Measurements from ENCODE around the gene TBC1D12. TPM values are rescaled to one million over a fixed set of nuclear protein-coding genes. Genes with fewer than 3 reads are reported as not detected.

Gene TBC1D12
- total RNA-seq, 1 donor from 2014 or later, result 9.4 TPM

DNA sequence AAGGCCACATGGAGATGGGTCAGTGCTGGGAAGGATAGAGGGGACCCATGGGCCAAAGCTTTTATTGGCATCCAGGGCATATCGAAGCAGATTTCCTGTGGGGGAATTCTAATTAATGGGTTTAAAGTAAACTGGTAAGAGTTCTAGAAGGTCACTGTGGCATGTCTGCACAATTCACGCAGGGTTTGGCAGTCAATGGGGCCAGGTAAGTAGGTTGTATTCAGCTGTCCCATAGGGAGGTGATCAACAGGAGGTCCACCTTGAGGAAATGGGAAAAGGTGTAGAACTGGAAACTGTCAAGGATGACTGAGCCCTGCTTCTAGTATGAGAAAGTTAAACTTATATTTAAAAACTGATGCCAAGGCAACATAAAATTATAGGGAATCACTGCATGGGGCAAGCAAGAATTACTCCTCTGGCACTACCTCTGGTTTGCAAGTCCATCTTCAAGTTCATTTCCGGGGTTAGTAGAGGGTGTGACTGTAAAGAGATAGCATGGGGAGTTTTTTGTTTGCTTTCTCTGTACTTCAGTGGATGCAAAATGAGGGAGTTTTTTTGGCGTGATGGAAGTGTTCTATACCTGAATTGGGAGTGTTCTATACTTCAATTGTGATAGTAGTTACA is 22.5 kb downstream of the TBC1D12 start:
- Histone ChIP-seq H3K27ac (no peak overlapping the region), H3K27me3 (no peaks in the 10 kb centered on the region), H3K36me3 (no peaks in the 10 kb centered on the region), H3K4me1 (peaks cover 0 to 7% of the 10 kb centered on the region in 2 donors), H3K4me3 (no peak overlapping the region), H3K9me3 (peaks cover 0 to 19% of the 10 kb centered on the region in 2 donors)
- no peak for DNase-seq (ENCODE audit: low spot score in 2 of 2)
- intact Hi-C loops (cut with DNase I), result no loop called here
- no peak for TF ChIP-seq CTCF (IDR thresholded peaks at IDR 0.05)

- peaks cover 0 to 19% of the 10 kb centered on the region in 2 donors for H3K9me3 ChIP-seq
- intact Hi-C loops (cut with DNase I), result no loop called here
These were observed 23.6 kb downstream of the TBC1D12 start for GRCh38 chr10:94425942-94426341.

GRCh38 chr10:94427166-94427565 is 24.8 kb downstream of the TBC1D12 start:
- Histone ChIP-seq H3K4me3 (no peak overlapping the region), H3K27me3 (no peaks in the 10 kb centered on the region), H3K27ac (no peak overlapping the region), H3K9me3 (peaks cover 0 to 19% of the 10 kb centered on the region in 2 donors), H3K36me3 (no peaks in the 10 kb centered on the region), H3K4me1 (peaks cover 0 to 8% of the 10 kb centered on the region in 2 donors)
- no peak for TF ChIP-seq CTCF (IDR thresholded peaks at IDR 0.05)
- DNase-seq (ENCODE audit: low spot score in 2 of 2), result no peak
- intact Hi-C loops (cut with DNase I), result no loop called here

More at GRCh38 chr10:94425942-94426341, 23.6 kb downstream of the TBC1D12 start:
- no peaks in the 10 kb centered on the region for H3K36me3 ChIP-seq
- H3K27ac ChIP-seq, result no peak overlapping the region
- no peaks in the 10 kb centered on the region for H3K27me3 ChIP-seq
- no peak for TF ChIP-seq CTCF (IDR thresholded peaks at IDR 0.05)
- H3K4me1 ChIP-seq, result peaks cover 0 to 8% of the 10 kb centered on the region in 2 donors
- DNase-seq (ENCODE audit: low spot score in 2 of 2), result no peak
- H3K4me3 ChIP-seq, result no peak overlapping the region

GRCh38 chr10:94428766-94429707 is 26.7 kb downstream of the TBC1D12 start:
- Histone ChIP-seq H3K9me3 (peaks cover 0 to 19% of the 10 kb centered on the region in 2 donors), H3K36me3 (no peaks in the 10 kb centered on the region), H3K4me1 (peaks cover 0 to 8% of the 10 kb centered on the region in 2 donors), H3K27ac (no peak overlapping the region), H3K4me3 (no peak overlapping the region), H3K27me3 (no peaks in the 10 kb centered on the region)
- TF ChIP-seq CTCF (IDR thresholded peaks at IDR 0.05), result no peak
- intact Hi-C loops (cut with DNase I), result no loop called here
- no peak for DNase-seq (ENCODE audit: low spot score in 2 of 2)

DNA sequence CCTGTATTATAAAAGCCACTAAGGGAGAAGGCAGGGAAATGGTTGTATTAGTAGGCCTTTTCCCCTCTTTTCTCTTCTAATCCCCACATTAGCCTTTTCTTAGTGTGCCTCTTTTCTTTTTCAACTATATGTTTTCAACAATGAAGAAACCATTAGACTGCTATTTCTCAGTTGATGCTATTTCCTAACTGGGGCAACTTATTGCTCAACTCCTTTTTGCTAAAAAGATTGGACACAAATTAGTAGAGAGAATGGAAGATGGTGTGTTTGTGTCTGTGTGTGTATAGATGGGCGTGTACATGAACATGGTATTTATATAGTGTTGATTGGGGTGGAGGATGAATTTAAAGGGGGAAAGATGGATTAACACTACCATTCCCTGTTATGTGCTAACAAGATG is 28.4 kb downstream of the TBC1D12 start:
- intact Hi-C loops (cut with DNase I), result no loop called here
- H3K36me3 ChIP-seq, result no peaks in the 10 kb centered on the region
- no peak for TF ChIP-seq CTCF (IDR thresholded peaks at IDR 0.05)
- H3K27me3 ChIP-seq, result no peaks in the 10 kb centered on the region
- DNase-seq (ENCODE audit: low spot score in 2 of 2), result no peak
- no peak overlapping the region for H3K4me3 ChIP-seq
- no peak overlapping the region for H3K27ac ChIP-seq
- peaks cover 0 to 8% of the 10 kb centered on the region in 2 donors for H3K4me1 ChIP-seq
- peaks cover 0 to 11% of the 10 kb centered on the region in 2 donors for H3K9me3 ChIP-seq

Measured in ascending aorta (tissue), 2 donors.